Mesothelial cell of epicardium (in vitro differentiated cells): Measurements from ENCODE around the gene KMT2D. TPM values are rescaled to one million over a fixed set of nuclear protein-coding genes. Genes with fewer than 3 reads are reported as not detected.

ENCODE experiments used
- DNase-seq, 2 experiments: peaks; one replicate each; pipeline ENCODE4 v3.0.0; 2021; ENCODE audit warnings: low spot score in 2 of 2; ENCODE audit not compliant: unreplicated experiment in 2 of 2
- H3K27ac Mint-ChIP-seq: 2 replicates; pipeline ENCODE4 v1.8.0; 2021; ENCODE audit warnings: mixed read lengths
- H3K27me3 Mint-ChIP-seq: 2 replicates; pipeline ENCODE4 v1.8.0; 2021; ENCODE audit warnings: low read depth, mixed read lengths
- H3K36me3 Mint-ChIP-seq: 2 replicates; pipeline ENCODE4 v1.8.0; 2021; ENCODE audit warnings: mixed read lengths
- H3K4me1 Mint-ChIP-seq: 2 replicates; pipeline ENCODE4 v1.8.0; 2021; ENCODE audit warnings: mixed read lengths
- H3K4me3 Mint-ChIP-seq: 2 replicates; pipeline ENCODE4 v1.8.0; 2021; ENCODE audit warnings: mild to moderate bottlenecking, moderate library complexity, mixed read lengths
- H3K9me3 Mint-ChIP-seq: 2 replicates; pipeline ENCODE4 v1.8.0; 2021; ENCODE audit warnings: mixed read lengths
- total RNA-seq: library from RNA; stranded (reverse); gene quantifications from 3 replicates; pipeline ENCODE4 v1.2.1, GENCODE V29; 2021
- TF ChIP-seq, protein P1 (sequence below): fragments of 200-600 bp; sonication (generic); IDR thresholded peaks from one replicate; pipeline ENCODE4 v1.5.0; 2021; ENCODE audit warnings: antibody characterized with exemption; ENCODE audit not compliant: unreplicated experiment

The KMT2D gene
- total RNA-seq, 1 donor from 2014 or later, result 136 TPM

DNA sequence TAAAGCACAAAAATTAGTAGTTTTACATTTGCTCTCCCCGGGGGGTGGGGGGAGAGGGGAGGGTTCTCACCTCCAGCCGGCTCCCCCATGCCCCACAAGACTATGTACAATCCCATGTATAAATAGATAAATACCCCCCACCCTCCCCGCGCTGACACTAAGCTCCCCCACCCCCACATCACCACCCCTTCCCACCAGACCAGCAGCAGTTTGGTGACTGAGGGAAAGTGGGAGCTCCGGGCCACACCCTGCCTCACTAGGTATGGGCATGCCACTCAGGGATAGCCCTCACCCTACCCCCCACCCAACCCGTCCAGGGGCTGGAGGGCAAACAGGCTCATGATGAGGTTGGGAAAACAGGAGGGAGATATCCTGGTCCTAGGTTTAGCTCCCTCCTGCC, 40.2 kb downstream of the KMT2D start:
- Mint-ChIP-seq H3K27ac (no peak overlapping the region), H3K4me3 (no peak overlapping the region), H3K36me3 (peaks cover 17% of the 10 kb centered on the region), H3K27me3 (no peaks in the 10 kb centered on the region), H3K9me3 (no peaks in the 10 kb centered on the region), H3K4me1 (peaks cover 24% of the 10 kb centered on the region)
- no peak for DNase-seq
- TF ChIP-seq, protein P1, sequence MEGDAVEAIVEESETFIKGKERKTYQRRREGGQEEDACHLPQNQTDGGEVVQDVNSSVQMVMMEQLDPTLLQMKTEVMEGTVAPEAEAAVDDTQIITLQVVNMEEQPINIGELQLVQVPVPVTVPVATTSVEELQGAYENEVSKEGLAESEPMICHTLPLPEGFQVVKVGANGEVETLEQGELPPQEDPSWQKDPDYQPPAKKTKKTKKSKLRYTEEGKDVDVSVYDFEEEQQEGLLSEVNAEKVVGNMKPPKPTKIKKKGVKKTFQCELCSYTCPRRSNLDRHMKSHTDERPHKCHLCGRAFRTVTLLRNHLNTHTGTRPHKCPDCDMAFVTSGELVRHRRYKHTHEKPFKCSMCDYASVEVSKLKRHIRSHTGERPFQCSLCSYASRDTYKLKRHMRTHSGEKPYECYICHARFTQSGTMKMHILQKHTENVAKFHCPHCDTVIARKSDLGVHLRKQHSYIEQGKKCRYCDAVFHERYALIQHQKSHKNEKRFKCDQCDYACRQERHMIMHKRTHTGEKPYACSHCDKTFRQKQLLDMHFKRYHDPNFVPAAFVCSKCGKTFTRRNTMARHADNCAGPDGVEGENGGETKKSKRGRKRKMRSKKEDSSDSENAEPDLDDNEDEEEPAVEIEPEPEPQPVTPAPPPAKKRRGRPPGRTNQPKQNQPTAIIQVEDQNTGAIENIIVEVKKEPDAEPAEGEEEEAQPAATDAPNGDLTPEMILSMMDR, result no peak

DNA sequence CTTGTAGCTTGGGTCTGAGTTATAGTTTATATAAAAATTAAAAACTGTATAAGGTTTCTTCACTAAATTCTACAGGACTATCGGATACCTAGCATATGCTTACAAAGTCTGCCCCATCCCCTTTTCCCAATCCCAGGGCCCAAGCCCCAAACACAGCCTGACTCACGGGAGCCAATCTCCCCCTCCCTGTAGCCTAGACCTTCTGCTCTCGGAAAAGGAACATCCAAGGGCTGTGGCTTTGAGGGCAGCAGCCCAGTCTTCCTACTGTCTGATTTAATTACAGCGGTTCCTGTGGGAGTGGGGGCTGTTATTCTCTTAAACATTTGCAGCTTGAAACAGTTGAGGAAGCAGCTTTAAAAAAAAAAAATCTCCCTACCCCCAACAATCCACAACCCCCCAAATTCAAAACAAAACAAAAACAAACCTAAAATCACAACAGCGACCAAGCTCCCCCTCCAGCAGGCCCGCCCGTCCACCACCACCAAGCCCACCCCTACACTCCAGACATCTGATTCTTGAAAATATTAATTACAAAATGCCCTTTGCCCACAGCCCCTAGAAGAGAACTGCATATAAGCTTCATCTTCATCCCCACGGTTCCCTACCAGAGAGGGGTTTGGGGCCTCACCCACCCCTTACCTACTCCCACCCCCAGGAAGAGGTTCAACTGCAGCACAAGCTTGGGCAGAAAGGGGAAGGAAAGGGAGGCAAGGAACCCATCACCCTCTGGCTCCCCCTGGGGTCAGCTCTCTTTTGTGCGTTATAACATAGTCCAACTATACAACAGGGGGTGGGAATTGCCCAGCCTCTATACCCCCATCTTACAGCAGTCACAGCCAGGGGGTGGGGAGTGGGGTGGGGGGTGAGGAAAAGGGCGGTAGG, 40.9 kb downstream of the KMT2D start:
- peaks cover 15% of the 10 kb centered on the region for H3K36me3 Mint-ChIP-seq
- no peaks in the 10 kb centered on the region for H3K27me3 Mint-ChIP-seq
- DNase-seq, result no peak
- H3K4me1 Mint-ChIP-seq, result peaks cover 24% of the 10 kb centered on the region
- TF ChIP-seq, protein P1, result no peak
- H3K9me3 Mint-ChIP-seq, result no peaks in the 10 kb centered on the region
- H3K4me3 Mint-ChIP-seq, result peak overlapping the region; percentile 91
- H3K27ac Mint-ChIP-seq, result peak overlapping the region; percentile 100

DNA sequence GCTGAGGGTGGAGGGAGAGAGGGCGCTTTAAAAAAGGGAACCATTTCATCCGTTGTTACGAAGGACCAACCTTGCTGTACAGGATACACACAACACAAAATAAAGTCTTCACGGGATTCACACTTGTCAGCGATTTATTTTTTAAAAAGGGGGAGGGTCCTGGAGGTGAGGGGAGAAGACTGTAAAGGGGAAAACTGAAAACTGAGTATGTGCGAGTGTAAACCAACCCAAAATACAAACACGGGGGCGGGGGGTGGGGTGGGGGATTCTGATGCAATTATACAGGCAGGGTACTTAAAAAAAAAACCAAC, 41.5 kb downstream of the KMT2D start:
- no peaks in the 10 kb centered on the region for H3K9me3 Mint-ChIP-seq
- H3K4me3 Mint-ChIP-seq, result peak overlapping the region; percentile 91
- peaks cover 15% of the 10 kb centered on the region for H3K36me3 Mint-ChIP-seq
- DNase-seq, result no peak
- H3K27ac Mint-ChIP-seq, result peak overlapping the region; percentile 100
- no peaks in the 10 kb centered on the region for H3K27me3 Mint-ChIP-seq
- peaks cover 24% of the 10 kb centered on the region for H3K4me1 Mint-ChIP-seq
- TF ChIP-seq, protein P1, result no peak

DNA sequence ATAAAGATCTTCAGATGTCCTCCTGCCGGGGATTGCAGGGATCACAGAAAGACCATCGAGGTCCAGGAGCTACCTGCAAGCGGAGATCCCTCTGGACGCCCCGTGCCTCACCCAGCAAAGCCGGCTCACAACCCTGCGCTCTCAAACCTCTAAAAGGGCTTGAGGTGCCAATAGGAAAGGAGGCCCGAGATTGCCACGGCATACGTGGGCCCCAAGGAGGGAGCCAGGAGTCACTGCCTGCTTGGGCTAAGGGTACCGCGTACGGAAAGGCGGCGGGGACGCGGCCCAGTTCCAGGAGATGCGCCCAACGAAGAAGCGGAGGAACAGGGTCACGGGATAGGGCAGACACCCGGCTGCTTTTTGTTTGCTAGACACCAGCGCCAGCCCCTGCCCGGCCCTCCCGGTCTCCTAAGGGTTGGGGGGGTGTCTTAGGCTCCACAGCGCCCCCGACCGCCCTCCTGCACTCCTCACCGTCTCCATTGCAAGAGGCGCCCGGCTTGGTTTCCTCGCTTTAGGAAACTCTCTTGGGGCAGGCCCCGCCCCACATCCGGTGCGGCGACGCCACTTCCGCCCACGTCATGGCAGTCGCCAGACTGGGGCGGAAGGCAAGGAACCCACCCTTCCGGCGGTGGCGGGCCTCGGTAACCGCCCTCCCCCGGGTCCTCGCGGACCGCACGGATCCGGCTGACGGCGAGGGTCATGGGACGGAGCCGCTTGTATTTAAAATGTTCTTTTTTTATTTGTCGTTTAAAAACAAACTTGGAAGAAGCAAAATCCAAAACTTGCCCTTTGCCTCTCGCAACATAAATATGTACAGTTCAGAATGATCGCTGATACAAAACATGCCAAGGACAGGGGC, 42.1 kb downstream of the KMT2D start, which contains the start of gene PRKAG1:
TSS of gene PRKAG1 (minus strand) at position 516 of the 859 bp plus-strand sequence. CDS start at position 480, 36 bp downstream.
- no peaks in the 10 kb centered on the region for H3K27me3 Mint-ChIP-seq
- peaks cover 15% of the 10 kb centered on the region for H3K36me3 Mint-ChIP-seq
- no peaks in the 10 kb centered on the region for H3K9me3 Mint-ChIP-seq
- peak; percentile 87 to 94 for DNase-seq
- TF ChIP-seq, protein P1, result peak; percentile 48
- H3K4me3 Mint-ChIP-seq, result peak within 1 kb of the TSS; percentile 91
- H3K4me1 Mint-ChIP-seq, result peaks cover 24% of the 10 kb centered on the region
- peak within 1 kb of the TSS; percentile 100 for H3K27ac Mint-ChIP-seq

DNA sequence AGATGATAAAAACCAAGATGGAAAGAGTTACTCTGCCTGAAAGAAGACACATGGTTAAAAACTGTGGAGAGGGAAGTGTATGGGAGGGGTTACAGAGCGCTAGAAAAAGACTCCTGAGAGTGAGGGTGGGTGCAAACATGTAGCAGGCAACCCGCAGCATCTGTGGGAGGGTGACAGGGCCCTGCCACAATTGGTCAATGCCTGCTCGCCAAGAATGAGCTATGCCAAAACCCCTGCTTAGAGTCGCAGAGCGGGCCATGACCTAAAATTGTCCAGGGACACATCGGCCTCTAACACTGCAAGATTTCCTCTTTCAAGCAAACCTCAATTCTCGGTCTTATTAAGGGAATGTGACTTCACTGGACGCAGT, 42.7 kb downstream of the KMT2D start:
- Mint-ChIP-seq H3K9me3 (no peaks in the 10 kb centered on the region), H3K36me3 (peaks cover 15% of the 10 kb centered on the region), H3K4me1 (peaks cover 24% of the 10 kb centered on the region), H3K27ac (peak overlapping the region; percentile 100), H3K27me3 (no peaks in the 10 kb centered on the region), H3K4me3 (peak overlapping the region; percentile 91)
- TF ChIP-seq, protein P1, result no peak
- DNase-seq, result no peak
